HG03039 (cell line): ENCODE measurements around the gene SVOPL.
"Not testable (repeated sequence)": the region's sequence is repeated elsewhere in the genome, so short reads cannot be mapped to it uniquely, and the experiment has no call there.

ENCODE experiments used
- ATAC-seq: cut with Tn5 transposase; IDR thresholded peaks from one replicate; pipeline ENCODE4 v1.9.1; 2021; ENCODE audit warnings: mild to moderate bottlenecking, moderate library complexity; ENCODE audit not compliant: unreplicated experiment

The SVOPL gene

GRCh38 chr7:138705167-138705566 is 4.0 kb upstream of the SVOPL start:
- ATAC-seq = no peak

GRCh38 chr7:138701537-138701923 is 368 bp upstream of the SVOPL start:
- no peak for ATAC-seq

- no peak for ATAC-seq
These were observed 1.5 kb downstream of the SVOPL start for GRCh38 chr7:138699661-138700060.

- no peak for ATAC-seq
These were observed 2.9 kb downstream of the SVOPL start for GRCh38 chr7:138698281-138698680.

- ATAC-seq = no peak
These were observed 3.5 kb downstream of the SVOPL start for GRCh38 chr7:138697535-138698182.

DNA sequence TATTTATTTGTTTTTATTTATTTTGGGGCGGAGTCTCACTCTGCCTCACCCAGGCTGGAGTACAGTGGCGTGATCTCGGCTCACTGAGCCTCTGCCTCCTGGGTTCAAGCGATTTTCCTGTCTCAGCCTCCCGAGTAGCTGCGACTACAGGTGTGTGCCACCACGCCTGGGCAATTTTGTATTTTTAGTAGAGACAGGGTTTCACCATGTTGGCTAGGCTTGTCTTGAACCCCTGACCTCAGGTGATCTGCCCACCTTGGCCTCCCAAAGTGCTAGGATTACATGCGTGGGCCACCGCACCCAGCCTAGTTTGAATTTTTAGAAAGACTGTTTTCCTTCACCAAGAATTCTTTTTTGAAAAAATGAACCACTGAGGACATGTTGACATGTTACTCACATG is 5.4 kb downstream of the SVOPL start:
- ATAC-seq = not testable (repeated sequence)

DNA sequence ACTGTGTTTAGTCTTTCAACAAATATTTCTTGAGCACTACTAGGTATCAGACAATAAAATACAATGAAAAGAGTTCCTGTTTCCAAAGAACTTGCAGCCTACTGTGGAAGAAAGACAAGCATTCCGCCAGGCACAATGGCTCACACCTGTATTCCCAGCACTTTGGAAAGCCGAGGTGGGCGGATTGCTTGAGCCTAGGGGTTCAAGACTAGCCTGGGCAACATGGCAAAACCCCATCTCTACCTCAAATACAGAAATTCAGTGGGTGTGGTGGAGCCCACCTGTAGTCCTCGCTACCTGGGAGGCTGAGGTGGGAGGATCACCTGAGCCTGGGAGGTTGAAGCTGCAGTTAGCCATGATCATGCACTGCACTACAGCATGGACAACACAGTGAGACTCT is 6.1 kb downstream of the SVOPL start:
- no peak for ATAC-seq

DNA sequence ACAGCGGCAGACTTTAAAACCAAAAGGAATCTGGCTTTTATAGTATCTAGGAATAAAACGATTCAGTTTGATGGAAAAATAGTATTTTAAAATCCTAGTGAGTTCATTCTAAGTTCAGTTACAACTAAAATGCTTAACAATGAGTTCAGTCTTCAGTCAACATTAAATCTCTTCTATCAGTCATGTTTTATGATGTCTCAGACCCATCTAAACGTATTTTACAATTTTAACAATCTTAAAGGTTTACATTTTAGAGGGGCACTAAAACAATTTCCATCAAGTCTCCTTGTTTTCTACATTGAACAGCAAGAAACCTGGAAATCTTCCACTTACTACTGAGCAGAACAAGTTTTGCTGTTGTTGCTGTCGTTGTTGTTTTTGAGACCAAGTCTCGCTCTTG is 10.0 kb downstream of the SVOPL start:
- no peak for ATAC-seq

GRCh38 chr7:138690495-138690894 is 10.7 kb downstream of the SVOPL start:
- ATAC-seq = no peak

DNA sequence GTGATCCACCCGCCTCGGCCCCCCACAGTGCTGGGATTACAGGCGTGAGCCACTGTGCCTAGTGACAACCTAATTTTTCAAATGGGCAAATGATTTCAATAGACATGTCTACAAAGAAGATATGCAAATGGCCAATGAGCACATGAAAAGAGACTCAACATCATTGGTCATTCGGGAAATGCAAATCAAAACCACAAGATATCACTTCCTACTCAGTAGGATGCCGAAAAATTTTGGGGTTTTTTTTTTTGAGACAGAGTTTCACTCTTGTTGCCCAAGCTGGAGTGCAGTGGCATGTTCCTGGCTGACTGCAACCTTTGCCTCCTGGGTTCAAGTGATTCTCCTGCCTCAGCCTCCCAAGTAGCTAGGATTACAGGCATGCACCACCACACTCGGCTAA is 13.1 kb downstream of the SVOPL start:
- not testable (repeated sequence) for ATAC-seq

DNA sequence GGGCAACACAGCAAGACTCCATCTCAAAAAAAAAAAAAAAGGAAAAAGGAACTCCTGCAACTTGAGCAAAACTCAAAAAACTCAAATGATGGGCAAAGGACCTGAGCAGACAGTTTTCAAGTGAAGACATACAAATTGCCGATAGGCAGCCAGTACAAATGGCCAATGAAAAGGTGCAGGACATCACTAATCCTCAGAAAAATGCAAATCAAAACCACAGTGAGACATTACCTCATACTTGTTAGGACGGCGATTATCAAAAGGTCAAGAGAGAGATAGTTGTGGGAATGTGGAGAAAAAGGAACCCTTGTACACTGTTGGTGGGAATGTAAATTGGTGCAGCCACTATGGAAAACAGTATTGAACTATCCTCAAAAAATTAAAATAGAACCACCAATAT is 16.8 kb downstream of the SVOPL start:
- ATAC-seq = no peak

DNA sequence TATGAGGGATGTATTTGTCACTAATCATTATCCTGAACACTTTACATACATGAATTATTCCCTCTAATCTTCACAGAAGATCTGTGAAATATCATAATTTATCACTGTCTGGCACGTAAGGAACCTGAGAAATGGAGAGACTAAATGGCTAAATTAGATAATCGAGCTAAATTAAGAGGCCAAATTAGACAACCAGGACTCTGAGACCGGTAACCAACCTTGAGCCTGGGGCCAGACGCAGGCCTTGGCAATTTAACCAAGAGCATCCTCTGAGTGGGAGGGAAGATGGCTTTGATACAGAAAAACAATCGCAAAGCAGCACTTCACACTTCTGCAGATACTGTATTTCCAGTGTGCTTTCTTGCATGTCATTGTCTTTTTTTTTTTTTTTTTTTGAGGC is 21.4 kb downstream of the SVOPL start:
- ATAC-seq = no peak

DNA sequence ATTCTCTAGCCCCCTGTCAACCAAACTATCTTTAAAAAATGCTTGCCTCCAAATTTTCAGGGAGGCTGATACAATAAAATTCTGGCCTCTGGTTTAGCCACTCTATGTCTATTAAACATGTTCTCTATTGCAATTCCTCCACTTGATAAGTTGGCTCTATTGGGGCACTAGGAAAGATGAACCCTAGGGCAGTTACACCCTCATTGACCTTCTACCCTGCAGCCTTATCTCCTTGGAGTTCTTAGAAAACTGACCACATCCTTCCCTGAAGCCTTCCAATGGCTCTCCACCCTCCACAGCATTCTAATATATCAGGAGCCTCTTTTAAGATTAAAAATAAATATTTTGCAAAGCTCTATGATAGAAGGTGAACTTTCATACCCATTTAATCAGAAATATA is 30.6 kb downstream of the SVOPL start:
- ATAC-seq = no peak

DNA sequence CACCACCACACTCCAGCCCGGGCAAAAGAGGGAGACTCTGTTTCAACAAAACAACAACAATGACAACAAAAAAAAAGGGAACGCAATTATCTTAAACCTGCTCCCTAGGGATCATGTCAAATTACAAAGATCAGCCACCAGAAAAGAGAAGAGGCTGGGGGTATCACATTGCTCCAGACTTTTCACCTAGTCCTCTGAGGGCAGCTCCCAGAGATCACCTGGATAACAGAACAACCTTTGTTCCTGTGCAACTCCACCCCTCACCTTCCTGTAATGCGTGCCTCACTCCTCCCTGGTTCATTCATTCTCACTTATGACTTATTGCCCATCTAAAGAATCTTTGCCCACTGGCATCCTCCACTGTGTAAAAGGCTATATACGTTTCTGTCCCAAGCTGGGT is 31.8 kb downstream of the SVOPL start:
- ATAC-seq = no peak

DNA sequence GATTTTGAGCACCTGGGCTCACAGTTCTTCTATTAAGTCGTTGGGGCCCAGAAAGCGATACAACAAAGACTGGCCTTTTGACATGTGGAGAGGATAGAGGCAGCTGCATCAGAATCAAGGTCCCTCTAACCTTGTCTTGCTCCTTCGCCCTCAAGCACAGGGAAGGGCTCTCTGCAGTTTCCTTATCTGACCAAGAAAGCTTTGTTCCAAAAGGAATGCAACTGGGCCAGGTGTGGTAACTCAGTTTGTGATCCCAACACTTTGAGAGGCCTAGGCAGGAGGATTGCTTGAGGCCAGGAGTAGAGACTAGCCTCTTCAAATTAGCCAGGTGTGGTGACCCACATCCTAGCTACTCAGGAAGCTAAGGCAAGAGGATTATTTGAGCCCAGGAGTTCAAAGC is 32.2 kb downstream of the SVOPL start:
- no peak for ATAC-seq

- ATAC-seq = no peak
These were observed 32.9 kb downstream of the SVOPL start for GRCh38 chr7:138668229-138668596.

- ATAC-seq = no peak
These were observed 33.5 kb downstream of the SVOPL start for GRCh38 chr7:138667535-138668228.

DNA sequence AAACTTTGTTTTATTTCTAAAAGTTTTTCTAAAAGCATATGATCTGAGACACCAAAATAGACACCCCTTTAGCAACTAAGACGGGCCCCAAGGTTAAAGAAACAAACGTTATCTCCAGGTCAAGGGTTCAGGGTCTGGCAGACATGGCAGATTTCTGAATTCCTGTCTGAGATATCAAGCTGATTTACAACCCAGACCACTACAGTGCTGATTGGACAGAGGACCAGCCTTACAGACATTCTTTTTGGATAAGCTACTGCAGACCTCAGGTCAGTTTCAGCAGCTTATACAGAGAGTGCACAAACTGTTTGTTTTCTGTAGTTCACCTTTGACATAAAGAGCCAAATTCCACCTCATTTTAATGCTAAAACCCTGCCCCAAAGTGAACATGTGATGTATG is 34.8 kb downstream of the SVOPL start:
- no peak for ATAC-seq

- ATAC-seq = no peak
These were observed 35.5 kb downstream of the SVOPL start for GRCh38 chr7:138665669-138666140.

DNA sequence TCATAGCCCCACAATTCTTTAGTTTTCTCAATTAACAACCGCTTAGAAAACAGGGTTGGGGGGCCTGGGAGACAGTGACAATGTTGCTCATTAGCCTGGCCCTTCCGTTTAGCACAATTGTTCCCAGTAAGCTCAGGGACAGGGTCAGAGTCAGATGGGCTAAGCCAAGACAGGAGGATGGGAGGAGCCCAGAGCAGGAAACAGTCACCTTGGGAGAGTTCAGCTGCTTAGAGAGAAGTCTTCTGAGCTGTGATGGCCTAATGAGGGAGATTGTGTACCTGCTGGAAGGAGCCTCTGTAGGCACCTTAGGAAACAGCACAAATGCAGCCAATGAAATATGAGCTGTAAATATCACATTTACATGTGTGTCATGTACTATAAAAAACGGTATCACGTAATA is 35.9 kb downstream of the SVOPL start:
- ATAC-seq = no peak

DNA sequence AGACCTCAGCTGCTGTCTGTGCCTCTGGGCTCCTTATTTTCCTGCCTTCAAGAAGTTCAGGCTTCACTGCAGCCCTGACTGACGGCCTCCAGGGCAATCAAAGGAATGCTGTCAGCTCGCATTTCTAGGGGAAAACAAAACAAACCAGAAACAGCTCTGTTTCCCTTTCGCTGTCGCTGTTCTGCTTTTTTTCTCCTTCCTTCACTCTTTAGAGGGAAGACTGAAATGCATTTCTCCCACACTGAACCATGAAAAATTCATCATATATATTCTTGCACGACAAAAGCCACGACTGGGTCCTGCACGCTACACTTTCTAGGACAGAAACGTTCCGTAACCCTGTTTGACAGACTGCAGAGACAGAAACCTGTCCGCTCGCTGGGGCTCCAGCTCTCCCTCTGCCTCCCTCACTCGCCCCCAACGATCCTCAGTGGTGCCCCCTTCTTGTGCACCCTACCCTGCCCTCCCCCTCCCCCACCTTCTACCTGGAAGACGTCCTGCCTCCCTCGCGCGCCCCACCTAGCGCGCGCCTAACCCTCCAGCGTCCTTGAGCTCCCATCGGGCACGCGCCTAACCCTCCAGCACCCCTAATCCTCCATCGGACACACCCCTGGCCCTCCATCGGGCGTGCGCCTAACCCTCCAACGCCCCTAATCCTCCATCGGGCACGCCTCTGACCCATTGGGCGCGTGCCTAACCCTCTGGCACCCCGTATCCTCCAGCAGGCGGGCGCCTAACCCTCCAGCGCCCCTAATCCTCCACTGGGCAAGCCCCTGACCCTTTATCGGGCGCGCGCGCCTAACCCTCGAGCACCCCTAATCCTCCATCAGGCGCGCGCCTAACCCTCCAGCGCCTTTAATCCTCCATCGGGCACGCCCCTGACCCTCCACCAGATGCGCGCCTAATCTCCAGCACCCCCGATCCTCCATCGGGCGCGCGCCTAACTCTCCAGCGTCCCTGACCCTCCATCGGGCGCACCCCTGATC is 37.1 kb downstream of the SVOPL start:
- ATAC-seq = no peak

DNA sequence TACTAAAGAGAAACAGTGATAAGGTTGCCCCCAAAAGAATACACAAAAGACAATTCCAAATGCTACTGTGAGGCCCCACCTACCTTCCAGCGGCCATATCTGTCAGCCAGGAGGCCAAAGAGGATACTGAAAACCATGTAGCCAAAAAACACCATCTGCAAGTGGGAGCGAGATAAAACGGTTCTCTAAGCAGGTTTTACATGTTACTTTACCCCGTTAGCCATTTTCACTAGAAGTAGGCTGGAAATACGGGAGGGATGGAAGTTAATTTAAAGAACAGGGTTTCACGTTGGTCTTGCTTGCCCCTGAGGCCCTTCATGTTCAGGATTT is 38.2 kb downstream of the SVOPL start:
- ATAC-seq = no peak
